Renal cortex interstitium (tissue), 11 donors: ENCODE data around the gene CMSS1. TPM values are rescaled to one million over a fixed set of nuclear protein-coding genes. Genes with fewer than 3 reads are reported as not detected.

Source experiments
- DNase-seq, 11 donors: peaks; one replicate each; pipeline ENCODE4 v3.0.0-alpha.2; 2013; ENCODE audit warnings: low read depth in 9 of 11, low spot score in 4 of 11; ENCODE audit errors: extremely low read depth in 1 of 11
- polyA plus RNA-seq, 3 donors: library from polyadenylated mRNA; unstranded; fragments of 120-200 nt; gene quantifications; one replicate each; pipeline ENCODE4 v1.2.1, GENCODE V29; 2013; ENCODE audit not compliant: insufficient read length in 3 of 3

The CMSS1 gene
- polyA plus RNA-seq, 3 donors = 43.2 to 47.4 (median 44.5) TPM

GRCh38 chr3:100102757-100103156, 285.1 kb downstream of the CMSS1 start:
- no peak for DNase-seq

- DNase-seq = no peak
These were observed 286.1 kb downstream of the CMSS1 start for GRCh38 chr3:100103558-100104441.

GRCh38 chr3:100104442-100104798, 286.8 kb downstream of the CMSS1 start:
- no peak for DNase-seq

- DNase-seq = no peak
These were observed 287.3 kb downstream of the CMSS1 start for GRCh38 chr3:100104817-100105413.

GRCh38 chr3:100105501-100105900, 287.8 kb downstream of the CMSS1 start:
- no peak for DNase-seq

- no peak for DNase-seq
These were observed 288.4 kb downstream of the CMSS1 start for GRCh38 chr3:100106094-100106493.

- no peak for DNase-seq
These were observed 289.0 kb downstream of the CMSS1 start for GRCh38 chr3:100106531-100107141.

- DNase-seq = no peak
These were observed 289.7 kb downstream of the CMSS1 start for GRCh38 chr3:100107221-100107814.

GRCh38 chr3:100108464-100109079, 290.9 kb downstream of the CMSS1 start:
- no peak for DNase-seq

- no peak for DNase-seq
These were observed 292.5 kb downstream of the CMSS1 start for GRCh38 chr3:100110162-100110561.

GRCh38 chr3:100111728-100112127, 294.1 kb downstream of the CMSS1 start:
- DNase-seq = no peak

GRCh38 chr3:100113723-100114412, 296.2 kb downstream of the CMSS1 start:
- no peak for DNase-seq

- no peak for DNase-seq
These were observed 296.9 kb downstream of the CMSS1 start, which contains the start of gene FILIP1L for GRCh38 chr3:100114413-100115030. Gene FILIP1L (minus strand): TSS chr3:100114501.

- DNase-seq = no peak
These were observed 299.4 kb downstream of the CMSS1 start for GRCh38 chr3:100117093-100117492.

GRCh38 chr3:100120012-100120411, 302.4 kb downstream of the CMSS1 start:
- no peak for DNase-seq

- no peak for DNase-seq
These were observed 303.0 kb downstream of the CMSS1 start for GRCh38 chr3:100120693-100121092.

- DNase-seq = no peak
These were observed 304.7 kb downstream of the CMSS1 start for GRCh38 chr3:100122321-100122720.

GRCh38 chr3:100123112-100123511, 305.4 kb downstream of the CMSS1 start:
- DNase-seq = no peak
